Psoas muscle (tissue), 8 donors: ENCODE measurements around the gene IP6K3. TPM values are rescaled to one million over a fixed set of nuclear protein-coding genes. Genes with fewer than 3 reads are reported as not detected.

Experiments used
- ATAC-seq, 4 donors: fragments of 200-7000 bp; cut with Tn5 transposase; one replicate each; pipeline ENCODE4 v1.9.1; 2020; ENCODE audit warnings: moderate library complexity in 3 of 4, mild to moderate bottlenecking in 2 of 4
- DNase-seq, 2 donors: peaks; one replicate each; pipeline ENCODE4 v3.0.0-alpha.2; 2020
- H3K27ac ChIP-seq: fragments of 200-600 bp; one replicate; pipeline ENCODE4 v1.8.0; 2022
- H3K27me3 ChIP-seq, 3 donors: fragments of 200-600 bp in 1 of 3; one replicate each; pipeline versions ENCODE4 v1.6.1 to v1.8.0; 2013 to 2022; ENCODE audit warnings: low read length in 2 of 3, mild to moderate bottlenecking in 2 of 3, moderate library complexity in 1 of 3; ENCODE audit not compliant: insufficient read depth in 3 of 3
- H3K36me3 ChIP-seq, 2 donors: fragments of 200-600 bp in 1 of 2; one replicate each; pipeline versions ENCODE4 v1.6.1 to v1.8.0; 2013 to 2022; ENCODE audit warnings: low read depth in 1 of 2, mild to moderate bottlenecking in 1 of 2, moderate library complexity in 1 of 2; ENCODE audit not compliant: insufficient read depth in 1 of 2
- H3K4me1 ChIP-seq: fragments of 200-600 bp; one replicate; pipeline ENCODE4 v1.8.0; 2022
- H3K4me3 ChIP-seq: fragments of 200-600 bp; one replicate; pipeline ENCODE4 v1.8.0; 2022; ENCODE audit warnings: mild to moderate bottlenecking
- H3K9me3 ChIP-seq: fragments of 200-600 bp; one replicate; pipeline ENCODE4 v1.8.0; 2022
- CTCF ChIP-seq: fragments of 200-600 bp; IDR thresholded peaks from one replicate; pipeline ENCODE4 v1.8.0; 2022; ENCODE audit warnings: antibody characterized with exemption
- WGBS, 3 donors: extraction: QIAGEN DNeasy Blood & Tissue Kit; methylation state at CpG; one replicate each; pipeline versions ENCODE4 v1.1.6 to v1.1.7; 2013; 5-methylcytosine and 5-hydroxymethylcytosine counted together
- intact Hi-C, 2 donors: fragments of 100-400 bp; cut with DNase I; formaldehyde crosslinking; loops; one replicate each; pipeline versions ENCODE4 v1.11.0 to v1.14.2; 2022
- polyA plus RNA-seq, 3 donors: library from polyadenylated mRNA; stranded (reverse); fragments of 200-250 nt; gene quantifications; one replicate each; pipeline ENCODE4 v1.2.3, GENCODE V29; 2013
- total RNA-seq, 4 donors: library from RNA; stranded (reverse); fragmentation: NEBNext Ultra II Directional in 2 of 4; extraction: Animal tissue kit (Norgen Biotek cat#: 25700) in 2 of 4; gene quantifications; one replicate each; pipeline versions ENCODE4 v1.2.1 to v1.2.4, GENCODE V29; 2021 to 2023
- donor health status: healthy with polysubstance abuse.
- donor health status: DM: no; HTN: no; CAD: no; lungs with moderate emphysema.
- donor health status: Bipolar disorder and iron deficiency.
- donor health status: healthy.
- donor health status: DM: yes; HTN: yes; CAD: no.
- donor health status: DM: no; HTN: no; CAD: no.
- donor health status: DM: no; HTN: no; CAD: no.
- donor health status: DM: yes; HTN: yes; CAD: no.

IP6K3 gene
- total and polyA plus RNA-seq, 7 donors: 95.7 to 363 (median 220) TPM

- Histone ChIP-seq H3K36me3 (peaks cover 0 to 80% of the 10 kb centered on the region in 2 donors), H3K27ac (peak overlapping the region; percentile 100), H3K4me1 (peaks cover 64% of the 10 kb centered on the region), H3K4me3 (peak overlapping the region; percentile 72), H3K9me3 (no peaks in the 10 kb centered on the region), H3K27me3 (no peaks in the 10 kb centered on the region)
- WGBS, 3 donors: 18 to 21% (median 20%) methylated on average over 6 of the region's 6 CpGs
- DNase-seq (peak; percentile 85 to 93), ATAC-seq (peak; percentile 40 to 51 (median 46))
- intact Hi-C loops: no loop called here
- TF ChIP-seq CTCF: no peak
Observed at GRCh38 chr6:33740204-33740608, 6.5 kb downstream of the IP6K3 start.

- no peaks in the 10 kb centered on the region for H3K9me3 ChIP-seq
- 35 to 64% (median 38%) methylated on average over 5 of the region's 5 CpGs for WGBS, 3 donors
- no peaks in the 10 kb centered on the region for H3K27me3 ChIP-seq
- H3K27ac ChIP-seq: peak overlapping the region; percentile 100
- peak overlapping the region; percentile 72 for H3K4me3 ChIP-seq
- H3K4me1 ChIP-seq: peaks cover 70% of the 10 kb centered on the region
- peak in 1 of 4 donors; percentile 0 for ATAC-seq
- H3K36me3 ChIP-seq: peaks cover 0 to 80% of the 10 kb centered on the region in 2 donors
- TF ChIP-seq CTCF: no peak
- DNase-seq: no peak
- intact Hi-C loops: no loop called here
Observed at GRCh38 chr6:33739571-33739970, 7.1 kb downstream of the IP6K3 start.

- Histone ChIP-seq H3K4me1 (peaks cover 77% of the 10 kb centered on the region), H3K27ac (peak overlapping the region; percentile 100), H3K4me3 (peak overlapping the region; percentile 72), H3K27me3 (no peaks in the 10 kb centered on the region), H3K36me3 (peaks cover 0 to 87% of the 10 kb centered on the region in 2 donors), H3K9me3 (no peaks in the 10 kb centered on the region)
- no peak for TF ChIP-seq CTCF
- DNase-seq: no peak
- intact Hi-C loops: no loop called here
- 66 to 83% (median 75%) methylated on average over 5 of the region's 5 CpGs for WGBS, 3 donors
- no peak for ATAC-seq
Observed at GRCh38 chr6:33738879-33739278, 7.8 kb downstream of the IP6K3 start.

GRCh38 chr6:33738153-33738552 lies 8.6 kb downstream of the IP6K3 start:
- peak; percentile 4 to 24 (median 8) for ATAC-seq
- intact Hi-C loops: no loop called here
- 33 to 56% (median 36%) methylated on average over 9 of the region's 9 CpGs for WGBS, 3 donors
- peaks cover 0 to 88% of the 10 kb centered on the region in 2 donors for H3K36me3 ChIP-seq
- no peaks in the 10 kb centered on the region for H3K9me3 ChIP-seq
- H3K27me3 ChIP-seq: no peaks in the 10 kb centered on the region
- peaks cover 82% of the 10 kb centered on the region for H3K4me1 ChIP-seq
- TF ChIP-seq CTCF: no peak
- H3K4me3 ChIP-seq: peak overlapping the region; percentile 72
- peak overlapping the region; percentile 100 for H3K27ac ChIP-seq
- peak in 1 of 2 donors; percentile 70 for DNase-seq
